K562 (cell line): ENCODE data around the gene MTCH2. TPM values are rescaled to one million over a fixed set of nuclear protein-coding genes. Genes with fewer than 3 reads are reported as not detected.

Source experiments
- BCOR ChIP-seq: fragments of 450-650 bp; IDR thresholded peaks from 2 replicates; pipeline ENCODE4 v1.6.1; 2016
- BRCA1 ChIP-seq, 2 experiments: fragments of 450-650 bp in 1 of 2; sonication (generic) in 1 of 2; formaldehyde crosslinking in 1 of 2; IDR thresholded peaks; 2 replicates each; pipeline versions ENCODE4 v1.5.0 to v1.6.1; 2017 to 2020; ENCODE audit warnings: mild to moderate bottlenecking in 1 of 2, missing genetic modification reagents in 1 of 2
- CREBBP ChIP-seq: IDR thresholded peaks from one replicate; pipeline ENCODE4 v1.6.1; 2012; ENCODE audit warnings: low read depth, mild to moderate bottlenecking, control low read depth, inconsistent platforms, low read length
- GTF2A2 ChIP-seq: IDR thresholded peaks from 2 replicates; pipeline ENCODE4 v1.6.1; 2016; ENCODE audit warnings: mild to moderate bottlenecking, missing genetic modification characterization, missing compliant biosample characterization
- ILF3 ChIP-seq: fragments of 450-650 bp; IDR thresholded peaks from 2 replicates; pipeline ENCODE4 v1.6.1; 2018; ENCODE audit warnings: antibody characterized with exemption, mild to moderate bottlenecking, moderate library complexity, borderline replicate concordance
- MAFF ChIP-seq: IDR thresholded peaks from 2 replicates; pipeline ENCODE4 v1.6.1; 2012; ENCODE audit warnings: low read length, improper control_type of control experiment
- MCM2 ChIP-seq: fragments of 450-650 bp; IDR thresholded peaks from 2 replicates; pipeline ENCODE4 v1.6.1; 2017; ENCODE audit warnings: low read depth, mild to moderate bottlenecking
- NR3C1 ChIP-seq: sonication (generic); formaldehyde crosslinking; IDR thresholded peaks from 2 replicates; pipeline ENCODE4 v1.8.1; 2022; ENCODE audit warnings: missing genetic modification reagents
- SMARCE1 ChIP-seq: fragments of 450-650 bp; IDR thresholded peaks from 2 replicates; pipeline ENCODE4 v1.7.1; 2016; ENCODE audit warnings: mild to moderate bottlenecking
- TEAD1 ChIP-seq, 2 experiments: fragments of 450-650 bp in 1 of 2; sonication (generic) in 1 of 2; formaldehyde crosslinking; IDR thresholded peaks; 2 replicates each; pipeline versions ENCODE4 v1.4.0 to v1.8.0; 2020 to 2022; ENCODE audit warnings: mild to moderate bottlenecking in 2 of 2, missing genetic modification reagents in 1 of 2
- U2AF1 ChIP-seq: fragments of 200-400 bp; formaldehyde crosslinking; optimal IDR thresholded peaks from 2 replicates; pipeline ENCODE3; 2017; ENCODE audit warnings: mild to moderate bottlenecking, low read depth, low read length, moderate library complexity
- ZNF197 ChIP-seq: fragments of 200-800 bp; sonication (Bioruptor generic); IDR thresholded peaks from 2 replicates; pipeline ENCODE4 v1.6.1; 2016; ENCODE audit warnings: low read depth, missing genetic modification characterization, missing compliant biosample characterization
- ZNF347 ChIP-seq: fragments of 450-650 bp; formaldehyde crosslinking; IDR thresholded peaks from 2 replicates; pipeline ENCODE4 v1.4.0; 2020; ENCODE audit warnings: low read depth, mild to moderate bottlenecking, moderate library complexity
- ZNF583 ChIP-seq: fragments of 250-450 bp; sonication (Bioruptor Pico); IDR thresholded peaks from 2 replicates; pipeline ENCODE4 v1.4.0; 2020
- ZNF79 ChIP-seq: fragments of 250-450 bp; sonication (Bioruptor Pico); IDR thresholded peaks from 2 replicates; pipeline ENCODE4 v1.4.0; 2020; ENCODE audit warnings: low read depth, mild to moderate bottlenecking, moderate library complexity
- polyA plus RNA-seq, 8 experiments: library from polyadenylated mRNA; depleted of rRNA in 4 of 8; stranded (reverse) in 5 of 8; unstranded in 3 of 8; fragments of >200 nt; fragmentation: Nextera tagmentation in 2 of 8; fragmentation: Illumina TruSeq in 1 of 8; extraction: Ambion mirVana in 2 of 8; extraction: Trizol in 1 of 8; gene quantifications; 2 replicates each; pipeline versions ENCODE4 v1.2.1 to v1.2.3, GENCODE V29; 2011 to 2014; ENCODE audit warnings: inconsistent platforms in 1 of 8, missing spikeins in 1 of 8
- total RNA-seq, 7 experiments: library from RNA; depleted of rRNA in 6 of 7; stranded (reverse); fragments of >200 nt in 6 of 7; fragmentation: Illumina TruSeq in 2 of 7; extraction: Trizol in 2 of 7; gene quantifications; 2 replicates each; pipeline versions ENCODE4 v1.2.1 to v1.2.3, GENCODE V29; 2011 to 2021; ENCODE audit warnings: low replicate concordance in 1 of 7
- TF ChIP-seq, protein P1 (sequence below), 2 experiments: fragments of 450-650 bp; IDR thresholded peaks; 2 replicates each; pipeline ENCODE4 v1.6.1; 2018; ENCODE audit warnings: mild to moderate bottlenecking in 2 of 2, low read depth in 1 of 2; ENCODE audit not compliant: partially characterized antibody in 2 of 2
- TF ChIP-seq, protein P2 (sequence below): fragments of 250-450 bp; sonication (Bioruptor Pico); IDR thresholded peaks from 2 replicates; pipeline ENCODE4 v1.8.0; 2022; ENCODE audit warnings: moderate library complexity, mild to moderate bottlenecking, inconsistent platforms
- TF ChIP-seq, protein P3 (sequence below): fragments of 250-450 bp; sonication (Bioruptor Pico); IDR thresholded peaks from 2 replicates; pipeline ENCODE4 v1.8.0; 2022; ENCODE audit warnings: moderate library complexity, mild to moderate bottlenecking, inconsistent platforms
- TF ChIP-seq, protein P4 (sequence below): fragments of 250-450 bp; sonication (Bioruptor Pico); IDR thresholded peaks from 2 replicates; pipeline ENCODE4 v1.4.0; 2020; ENCODE audit warnings: borderline replicate concordance
- TF ChIP-seq, protein P5 (sequence below): sonication (generic); formaldehyde crosslinking; IDR thresholded peaks from 2 replicates; pipeline ENCODE4 v1.8.1; 2023; ENCODE audit warnings: mild to moderate bottlenecking, missing genetic modification reagents

Gene MTCH2
- total and polyA plus RNA-seq, 9 of the 15 experiments (the other 6 are each of a cell fraction or from before 2014, with no cell fraction given) = 95.4 to 620 (median 198) TPM

DNA sequence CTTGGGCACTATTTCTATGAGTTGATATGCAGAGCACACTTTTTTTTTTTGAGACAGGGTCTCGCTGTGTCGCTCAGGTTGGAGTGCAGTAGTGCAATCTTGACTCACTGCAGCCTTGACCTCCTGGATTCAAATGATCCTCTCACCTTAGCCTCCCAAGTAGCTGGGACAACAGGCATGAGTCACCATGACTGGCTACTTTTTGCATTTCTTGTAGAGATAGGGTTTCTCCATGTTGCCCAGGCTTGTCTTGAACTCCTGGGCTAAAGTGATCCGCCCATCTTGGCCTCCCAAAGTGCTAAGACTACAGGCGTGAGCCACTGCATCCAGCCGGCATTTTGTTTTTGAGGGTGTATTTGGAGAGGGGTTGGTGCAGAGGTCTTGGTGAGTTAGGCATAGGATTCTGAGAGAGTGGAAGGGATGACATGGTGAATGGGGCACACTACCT, 29.9 kb upstream of the MTCH2 start (continued):
- TF ChIP-seq, protein P1, sequence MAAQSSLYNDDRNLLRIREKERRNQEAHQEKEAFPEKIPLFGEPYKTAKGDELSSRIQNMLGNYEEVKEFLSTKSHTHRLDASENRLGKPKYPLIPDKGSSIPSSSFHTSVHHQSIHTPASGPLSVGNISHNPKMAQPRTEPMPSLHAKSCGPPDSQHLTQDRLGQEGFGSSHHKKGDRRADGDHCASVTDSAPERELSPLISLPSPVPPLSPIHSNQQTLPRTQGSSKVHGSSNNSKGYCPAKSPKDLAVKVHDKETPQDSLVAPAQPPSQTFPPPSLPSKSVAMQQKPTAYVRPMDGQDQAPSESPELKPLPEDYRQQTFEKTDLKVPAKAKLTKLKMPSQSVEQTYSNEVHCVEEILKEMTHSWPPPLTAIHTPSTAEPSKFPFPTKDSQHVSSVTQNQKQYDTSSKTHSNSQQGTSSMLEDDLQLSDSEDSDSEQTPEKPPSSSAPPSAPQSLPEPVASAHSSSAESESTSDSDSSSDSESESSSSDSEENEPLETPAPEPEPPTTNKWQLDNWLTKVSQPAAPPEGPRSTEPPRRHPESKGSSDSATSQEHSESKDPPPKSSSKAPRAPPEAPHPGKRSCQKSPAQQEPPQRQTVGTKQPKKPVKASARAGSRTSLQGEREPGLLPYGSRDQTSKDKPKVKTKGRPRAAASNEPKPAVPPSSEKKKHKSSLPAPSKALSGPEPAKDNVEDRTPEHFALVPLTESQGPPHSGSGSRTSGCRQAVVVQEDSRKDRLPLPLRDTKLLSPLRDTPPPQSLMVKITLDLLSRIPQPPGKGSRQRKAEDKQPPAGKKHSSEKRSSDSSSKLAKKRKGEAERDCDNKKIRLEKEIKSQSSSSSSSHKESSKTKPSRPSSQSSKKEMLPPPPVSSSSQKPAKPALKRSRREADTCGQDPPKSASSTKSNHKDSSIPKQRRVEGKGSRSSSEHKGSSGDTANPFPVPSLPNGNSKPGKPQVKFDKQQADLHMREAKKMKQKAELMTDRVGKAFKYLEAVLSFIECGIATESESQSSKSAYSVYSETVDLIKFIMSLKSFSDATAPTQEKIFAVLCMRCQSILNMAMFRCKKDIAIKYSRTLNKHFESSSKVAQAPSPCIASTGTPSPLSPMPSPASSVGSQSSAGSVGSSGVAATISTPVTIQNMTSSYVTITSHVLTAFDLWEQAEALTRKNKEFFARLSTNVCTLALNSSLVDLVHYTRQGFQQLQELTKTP (IDR thresholded peaks at IDR 0.05; ENCODE audit: low read depth in 1 of 2, partially characterized antibody in 2 of 2) = no peak
- peak; percentile 87 for TF ChIP-seq SMARCE1
- TF ChIP-seq TEAD1 (CRISPR knock-in tag; IDR thresholded peaks at IDR 0.05) = no peak
- no peak for TF ChIP-seq U2AF1
- no peak for TF ChIP-seq NR3C1 (CRISPR knock-in tag)
- TF ChIP-seq GTF2A2 = no peak; the same call in 1 of the 2 replicates
- TF ChIP-seq, protein P2, sequence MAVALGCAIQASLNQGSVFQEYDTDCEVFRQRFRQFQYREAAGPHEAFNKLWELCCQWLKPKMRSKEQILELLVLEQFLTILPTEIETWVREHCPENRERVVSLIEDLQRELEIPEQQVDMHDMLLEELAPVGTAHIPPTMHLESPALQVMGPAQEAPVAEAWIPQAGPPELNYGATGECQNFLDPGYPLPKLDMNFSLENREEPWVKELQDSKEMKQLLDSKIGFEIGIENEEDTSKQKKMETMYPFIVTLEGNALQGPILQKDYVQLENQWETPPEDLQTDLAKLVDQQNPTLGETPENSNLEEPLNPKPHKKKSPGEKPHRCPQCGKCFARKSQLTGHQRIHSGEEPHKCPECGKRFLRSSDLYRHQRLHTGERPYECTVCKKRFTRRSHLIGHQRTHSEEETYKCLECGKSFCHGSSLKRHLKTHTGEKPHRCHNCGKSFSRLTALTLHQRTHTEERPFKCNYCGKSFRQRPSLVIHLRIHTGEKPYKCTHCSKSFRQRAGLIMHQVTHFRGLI = no peak
- TF ChIP-seq, protein P3, sequence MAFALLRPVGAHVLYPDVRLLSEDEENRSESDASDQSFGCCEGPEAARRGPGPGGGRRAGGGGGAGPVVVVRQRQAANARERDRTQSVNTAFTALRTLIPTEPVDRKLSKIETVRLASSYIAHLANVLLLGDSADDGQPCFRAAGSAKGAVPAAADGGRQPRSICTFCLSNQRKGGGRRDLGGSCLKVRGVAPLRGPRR (CRISPR knock-in tag) = no peak
- TF ChIP-seq, protein P4, sequence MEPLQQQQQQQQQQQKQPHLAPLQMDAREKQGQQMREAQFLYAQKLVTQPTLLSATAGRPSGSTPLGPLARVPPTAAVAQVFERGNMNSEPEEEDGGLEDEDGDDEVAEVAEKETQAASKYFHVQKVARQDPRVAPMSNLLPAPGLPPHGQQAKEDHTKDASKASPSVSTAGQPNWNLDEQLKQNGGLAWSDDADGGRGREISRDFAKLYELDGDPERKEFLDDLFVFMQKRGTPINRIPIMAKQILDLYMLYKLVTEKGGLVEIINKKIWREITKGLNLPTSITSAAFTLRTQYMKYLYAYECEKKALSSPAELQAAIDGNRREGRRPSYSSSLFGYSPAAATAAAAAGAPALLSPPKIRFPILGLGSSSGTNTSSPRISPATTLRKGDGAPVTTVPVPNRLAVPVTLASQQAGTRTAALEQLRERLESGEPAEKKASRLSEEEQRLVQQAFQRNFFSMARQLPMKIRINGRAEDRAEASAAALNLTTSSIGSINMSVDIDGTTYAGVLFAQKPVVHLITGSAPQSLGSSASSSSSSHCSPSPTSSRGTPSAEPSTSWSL = no peak
- peak; percentile 87 for TF ChIP-seq MAFF
- TF ChIP-seq CREBBP = no peak
- TF ChIP-seq MCM2 = no peak
- no peak for TF ChIP-seq ZNF583 (CRISPR knock-in tag)
- no peak for TF ChIP-seq ZNF197 (CRISPR knock-in tag)
- TF ChIP-seq, protein P5, sequence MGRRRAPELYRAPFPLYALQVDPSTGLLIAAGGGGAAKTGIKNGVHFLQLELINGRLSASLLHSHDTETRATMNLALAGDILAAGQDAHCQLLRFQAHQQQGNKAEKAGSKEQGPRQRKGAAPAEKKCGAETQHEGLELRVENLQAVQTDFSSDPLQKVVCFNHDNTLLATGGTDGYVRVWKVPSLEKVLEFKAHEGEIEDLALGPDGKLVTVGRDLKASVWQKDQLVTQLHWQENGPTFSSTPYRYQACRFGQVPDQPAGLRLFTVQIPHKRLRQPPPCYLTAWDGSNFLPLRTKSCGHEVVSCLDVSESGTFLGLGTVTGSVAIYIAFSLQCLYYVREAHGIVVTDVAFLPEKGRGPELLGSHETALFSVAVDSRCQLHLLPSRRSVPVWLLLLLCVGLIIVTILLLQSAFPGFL = no peak
- no peak for TF ChIP-seq BRCA1 (IDR thresholded peaks at IDR 0.05)
- TF ChIP-seq BRCA1 (CRISPR knock-in tag; IDR thresholded peaks at IDR 0.05) = no peak
- peak; percentile 72 for TF ChIP-seq BCOR
- no peak for TF ChIP-seq ZNF347 (CRISPR knock-in tag)
- TF ChIP-seq ZNF79 = no peak
- TF ChIP-seq ILF3 = no peak
